ENCODE measurements around the gene MUS81. TPM values are rescaled to one million over a fixed set of nuclear protein-coding genes. Genes with fewer than 3 reads are reported as not detected.
"Not testable (repeated sequence)": the region's sequence is repeated elsewhere in the genome, so short reads cannot be mapped to it uniquely, and the experiment has no call there.

The MUS81 gene
- total RNA-seq, 1 donor from 2014 or later: 90.5 TPM

GRCh38 chr11:65826984-65827735 is 33.1 kb upstream of the MUS81 start:
- Mint-ChIP-seq H3K4me3 (ENCODE audit: low read depth) (no peak overlapping the region), H3K9me3 (no peaks in the 10 kb centered on the region), H3K27me3 (ENCODE audit: low read depth) (peaks cover 3% of the 10 kb centered on the region), H3K27ac (peak overlapping the region; percentile 18), H3K36me3 (ENCODE audit: low read depth) (no peaks in the 10 kb centered on the region), H3K4me1 (ENCODE audit: low read depth) (peaks cover 20% of the 10 kb centered on the region)
- intact Hi-C loops (cut with micrococcal nuclease): no loop called here
- DNase-seq (ENCODE audit: low spot score): no peak

- Mint-ChIP-seq H3K36me3 (ENCODE audit: low read depth) (no peaks in the 10 kb centered on the region), H3K4me3 (ENCODE audit: low read depth) (no peak overlapping the region), H3K4me1 (ENCODE audit: low read depth) (peaks cover 27% of the 10 kb centered on the region), H3K27me3 (ENCODE audit: low read depth) (peaks cover 7% of the 10 kb centered on the region), H3K27ac (no peak overlapping the region), H3K9me3 (no peaks in the 10 kb centered on the region)
- DNase-seq (ENCODE audit: low spot score): no peak
- intact Hi-C loops (cut with micrococcal nuclease): no loop called here
Observed at GRCh38 chr11:65829459-65829858, 30.8 kb upstream of the MUS81 start.

GRCh38 chr11:65832231-65832630 is 28.0 kb upstream of the MUS81 start:
- intact Hi-C loops (cut with micrococcal nuclease); H3K27me3 Mint-ChIP-seq (ENCODE audit: low read depth); DNase-seq (ENCODE audit: low spot score); H3K36me3 Mint-ChIP-seq (ENCODE audit: low read depth); H3K27ac Mint-ChIP-seq; H3K9me3 Mint-ChIP-seq: not testable (repeated sequence)
- peak overlapping the region; percentile 30 for H3K4me3 Mint-ChIP-seq (ENCODE audit: low read depth)
- peaks cover 27% of the 10 kb centered on the region for H3K4me1 Mint-ChIP-seq (ENCODE audit: low read depth)

DNA sequence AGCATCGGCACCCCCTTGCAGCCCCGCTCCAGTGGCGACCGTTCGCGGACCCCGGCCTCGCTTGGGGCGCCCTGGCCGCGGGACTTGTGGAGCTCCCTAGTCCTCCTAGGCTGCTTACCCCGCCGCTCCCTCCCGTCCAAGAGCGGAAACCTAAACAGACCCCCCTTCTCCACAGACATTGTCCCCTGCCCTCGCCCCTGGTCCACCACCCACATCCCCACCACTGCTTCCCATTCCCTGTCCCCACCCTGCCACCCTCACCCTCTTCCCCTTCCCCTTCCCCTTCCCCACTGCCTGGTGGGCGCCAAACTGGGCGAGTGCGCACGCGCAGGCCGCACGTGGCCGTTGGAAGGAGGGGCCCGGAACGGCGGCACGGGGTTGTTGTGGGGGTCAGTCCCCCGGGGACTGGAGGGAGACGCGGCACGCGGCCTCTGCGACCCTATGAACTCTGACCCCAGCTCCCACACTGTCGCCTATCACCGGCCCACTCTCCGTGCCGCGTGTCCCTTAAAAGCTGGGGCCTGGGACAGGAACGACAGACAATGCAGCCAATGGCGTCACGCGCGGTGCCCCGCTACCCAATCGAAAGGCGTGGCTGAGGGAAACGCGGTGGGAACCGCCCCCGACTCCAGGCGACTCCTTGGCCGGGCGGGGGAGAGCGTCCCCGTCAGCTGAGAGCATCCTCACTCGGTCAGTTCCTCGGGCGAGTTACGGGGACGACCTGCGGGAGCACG is 26.8 kb upstream of the MUS81 start, which contains the start of gene SNX32:
Gene SNX32 (plus strand): TSS at position 667 of the 734 bp plus-strand sequence. CDS start 103 bp downstream, outside the sequence.
- H3K27ac Mint-ChIP-seq: no peak within 1 kb of the TSS
- intact Hi-C loops (cut with micrococcal nuclease): no loop called here
- no peaks in the 10 kb centered on the region for H3K36me3 Mint-ChIP-seq (ENCODE audit: low read depth)
- H3K4me3 Mint-ChIP-seq (ENCODE audit: low read depth): no peak within 1 kb of the TSS
- H3K27me3 Mint-ChIP-seq (ENCODE audit: low read depth): peaks cover 7% of the 10 kb centered on the region
- peaks cover 20% of the 10 kb centered on the region for H3K4me1 Mint-ChIP-seq (ENCODE audit: low read depth)
- peak; percentile 95 for DNase-seq (ENCODE audit: low spot score)
- H3K9me3 Mint-ChIP-seq: no peaks in the 10 kb centered on the region

DNA sequence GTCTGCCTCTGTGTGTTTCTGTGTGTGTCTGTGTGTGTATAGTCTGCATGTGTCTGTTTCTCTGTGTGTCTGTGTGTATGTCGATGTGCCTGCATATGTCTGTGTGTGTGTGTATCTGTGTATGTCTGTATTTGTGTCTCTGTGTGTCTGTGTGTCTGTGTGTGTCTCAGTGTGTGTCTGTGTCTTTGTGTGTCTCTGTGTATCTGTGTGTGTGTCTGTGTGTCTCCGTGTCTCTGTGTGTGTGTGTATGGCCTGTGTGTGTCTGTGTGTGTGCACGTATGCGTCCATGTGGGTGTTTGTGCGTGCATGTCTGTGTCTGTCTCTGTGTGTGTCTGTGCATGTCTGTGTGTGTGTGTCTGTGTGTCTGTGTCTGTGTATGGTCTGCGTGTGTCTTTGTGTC is 26.0 kb upstream of the MUS81 start:
- Mint-ChIP-seq H3K27ac (no peak overlapping the region), H3K4me1 (ENCODE audit: low read depth) (peaks cover 17% of the 10 kb centered on the region), H3K4me3 (ENCODE audit: low read depth) (no peak overlapping the region), H3K36me3 (ENCODE audit: low read depth) (no peaks in the 10 kb centered on the region), H3K9me3 (no peaks in the 10 kb centered on the region), H3K27me3 (ENCODE audit: low read depth) (peaks cover 7% of the 10 kb centered on the region)
- no peak for DNase-seq (ENCODE audit: low spot score)
- intact Hi-C loops (cut with micrococcal nuclease): no loop called here

- no peak overlapping the region for H3K27ac Mint-ChIP-seq
- intact Hi-C loops (cut with micrococcal nuclease): no loop called here
- no peaks in the 10 kb centered on the region for H3K4me1 Mint-ChIP-seq (ENCODE audit: low read depth)
- H3K27me3 Mint-ChIP-seq (ENCODE audit: low read depth): no peaks in the 10 kb centered on the region
- H3K9me3 Mint-ChIP-seq: no peaks in the 10 kb centered on the region
- no peak overlapping the region for H3K4me3 Mint-ChIP-seq (ENCODE audit: low read depth)
- no peaks in the 10 kb centered on the region for H3K36me3 Mint-ChIP-seq (ENCODE audit: low read depth)
- no peak for DNase-seq (ENCODE audit: low spot score)
Observed at GRCh38 chr11:65842144-65842543, 18.1 kb upstream of the MUS81 start.

DNA sequence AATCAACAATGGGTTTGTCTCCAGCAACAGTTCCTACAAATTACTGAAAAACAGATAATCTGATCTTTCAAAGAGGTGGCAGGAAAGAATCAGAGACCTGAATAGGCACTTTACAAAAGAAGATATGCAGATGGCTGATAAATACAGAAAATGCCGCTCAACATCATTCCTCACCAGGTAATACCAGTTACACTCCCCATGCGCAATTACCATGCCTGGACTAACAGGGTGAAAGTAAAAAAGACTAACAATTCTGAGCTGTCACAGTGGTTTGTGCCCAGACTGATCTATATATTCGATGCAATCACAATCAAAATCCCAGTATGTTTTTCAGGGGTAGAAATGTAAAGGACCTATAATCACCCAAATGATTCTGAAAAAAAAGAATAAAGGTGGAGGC is 16.4 kb upstream of the MUS81 start:
- DNase-seq (ENCODE audit: low spot score): no peak
- no peaks in the 10 kb centered on the region for H3K36me3 Mint-ChIP-seq (ENCODE audit: low read depth)
- H3K4me3 Mint-ChIP-seq (ENCODE audit: low read depth): no peak overlapping the region
- H3K4me1 Mint-ChIP-seq (ENCODE audit: low read depth): no peaks in the 10 kb centered on the region
- H3K9me3 Mint-ChIP-seq: no peaks in the 10 kb centered on the region
- intact Hi-C loops (cut with micrococcal nuclease): no loop called here
- H3K27me3 Mint-ChIP-seq (ENCODE audit: low read depth): no peaks in the 10 kb centered on the region
- no peak overlapping the region for H3K27ac Mint-ChIP-seq

DNA sequence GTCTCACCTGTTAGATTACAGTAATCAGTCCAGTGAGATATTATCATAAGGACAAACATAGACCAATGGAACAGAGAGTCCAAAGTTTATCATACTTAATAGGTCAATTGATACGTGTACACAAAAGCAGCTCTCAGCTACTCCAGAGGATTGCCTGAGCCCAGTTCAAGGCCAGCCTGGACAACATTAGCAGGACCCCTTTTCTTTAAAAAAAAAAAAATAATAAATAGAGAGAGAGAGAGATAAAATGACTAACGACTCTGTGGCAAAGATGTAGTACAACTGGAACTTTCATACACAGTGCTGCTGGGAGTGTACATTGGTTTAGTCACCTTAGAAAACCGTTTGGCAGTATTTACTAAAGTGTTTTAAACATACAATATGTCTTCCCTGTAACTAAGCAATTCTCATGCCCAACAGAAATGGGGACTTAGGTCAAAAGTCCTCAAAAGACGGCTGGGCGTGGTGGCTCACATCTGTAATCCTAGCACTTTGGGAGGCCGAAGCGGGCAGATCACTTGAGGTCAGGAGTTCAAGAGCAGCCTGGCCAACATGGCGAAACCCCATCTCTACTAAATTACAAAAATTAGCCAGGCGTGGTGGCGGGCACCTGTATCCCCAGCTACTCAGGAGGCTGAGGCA is 15.9 kb upstream of the MUS81 start:
- Mint-ChIP-seq H3K4me1 (ENCODE audit: low read depth) (no peaks in the 10 kb centered on the region), H3K9me3 (no peaks in the 10 kb centered on the region), H3K27me3 (ENCODE audit: low read depth) (no peaks in the 10 kb centered on the region), H3K36me3 (ENCODE audit: low read depth) (no peaks in the 10 kb centered on the region), H3K27ac (no peak overlapping the region), H3K4me3 (ENCODE audit: low read depth) (no peak overlapping the region)
- no peak for DNase-seq (ENCODE audit: low spot score)
- intact Hi-C loops (cut with micrococcal nuclease): no loop called here

DNA sequence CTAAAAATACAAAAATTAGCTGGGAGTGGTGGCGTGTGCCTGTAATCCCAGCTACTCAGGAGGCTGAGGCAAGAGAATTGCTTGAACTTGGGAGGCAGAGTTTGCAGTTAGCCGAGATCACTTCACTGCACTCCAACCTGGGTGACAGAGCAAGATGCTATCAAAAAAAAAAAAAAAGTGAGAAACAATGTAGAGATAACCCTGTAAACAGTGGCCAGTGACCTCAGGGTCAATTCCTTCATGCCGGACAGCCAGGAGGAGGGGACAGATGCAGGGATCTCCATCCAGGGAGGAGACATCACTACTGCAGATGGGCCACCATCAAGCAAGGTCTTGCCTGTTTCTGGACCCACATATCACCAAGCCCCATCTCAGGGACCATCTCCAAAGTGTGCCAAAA is 12.5 kb upstream of the MUS81 start:
- intact Hi-C loops (cut with micrococcal nuclease): no loop called here
- Mint-ChIP-seq H3K27ac (no peak overlapping the region), H3K9me3 (peaks cover 9% of the 10 kb centered on the region), H3K4me1 (ENCODE audit: low read depth) (no peaks in the 10 kb centered on the region), H3K27me3 (ENCODE audit: low read depth) (no peaks in the 10 kb centered on the region), H3K4me3 (ENCODE audit: low read depth) (no peak overlapping the region), H3K36me3 (ENCODE audit: low read depth) (peaks cover 26% of the 10 kb centered on the region)
- DNase-seq (ENCODE audit: low spot score): no peak

DNA sequence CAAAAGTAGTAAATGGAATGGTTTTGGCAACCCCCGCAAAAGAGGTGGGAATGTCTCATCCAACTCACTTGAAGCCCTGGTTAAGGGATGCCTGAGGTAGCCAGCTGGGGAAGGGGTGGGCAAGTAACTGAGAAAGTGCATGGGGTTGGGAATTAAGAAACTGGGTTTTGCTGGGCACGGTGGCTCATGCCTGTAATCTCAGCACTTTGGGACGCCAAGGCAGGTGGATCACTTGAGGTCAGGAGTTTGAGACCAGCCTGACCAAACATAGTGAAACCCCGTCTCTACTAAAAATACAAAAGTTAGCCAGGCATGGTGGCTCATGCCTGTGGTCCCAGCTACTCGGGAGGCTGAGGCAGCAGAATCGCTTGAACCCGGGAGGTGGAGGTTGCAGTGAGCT is 11.5 kb upstream of the MUS81 start:
- H3K27me3 Mint-ChIP-seq (ENCODE audit: low read depth); DNase-seq (ENCODE audit: low spot score); H3K4me3 Mint-ChIP-seq (ENCODE audit: low read depth); H3K9me3 Mint-ChIP-seq; H3K4me1 Mint-ChIP-seq (ENCODE audit: low read depth); H3K27ac Mint-ChIP-seq; intact Hi-C loops (cut with micrococcal nuclease): not testable (repeated sequence)
- H3K36me3 Mint-ChIP-seq (ENCODE audit: low read depth): peaks cover 35% of the 10 kb centered on the region

DNA sequence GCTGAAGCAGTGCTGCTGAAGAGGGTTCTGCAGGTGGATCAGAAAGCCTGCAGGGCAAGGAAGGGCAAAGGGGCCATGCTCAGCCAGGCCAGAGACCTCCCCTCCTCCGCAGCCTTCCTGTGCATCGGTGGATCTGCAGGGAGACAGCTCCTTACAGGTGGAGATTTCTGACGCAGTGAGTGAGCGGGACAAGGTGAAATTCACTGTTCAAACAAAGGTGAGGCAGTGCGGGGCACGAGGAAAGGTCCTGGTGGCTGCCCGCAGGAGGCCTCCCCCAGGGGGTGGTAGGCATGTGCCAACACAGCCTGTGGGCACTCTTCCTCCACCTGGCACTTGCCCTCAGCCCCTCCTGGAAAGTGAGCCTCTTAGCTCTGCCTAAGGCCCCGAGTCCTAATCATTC is 10.9 kb upstream of the MUS81 start:
- no peaks in the 10 kb centered on the region for H3K27me3 Mint-ChIP-seq (ENCODE audit: low read depth)
- peaks cover 3% of the 10 kb centered on the region for H3K4me1 Mint-ChIP-seq (ENCODE audit: low read depth)
- DNase-seq (ENCODE audit: low spot score): no peak
- intact Hi-C loops (cut with micrococcal nuclease): no loop called here
- no peak overlapping the region for H3K4me3 Mint-ChIP-seq (ENCODE audit: low read depth)
- peaks cover 9% of the 10 kb centered on the region for H3K9me3 Mint-ChIP-seq
- peaks cover 42% of the 10 kb centered on the region for H3K36me3 Mint-ChIP-seq (ENCODE audit: low read depth)
- no peak overlapping the region for H3K27ac Mint-ChIP-seq

DNA sequence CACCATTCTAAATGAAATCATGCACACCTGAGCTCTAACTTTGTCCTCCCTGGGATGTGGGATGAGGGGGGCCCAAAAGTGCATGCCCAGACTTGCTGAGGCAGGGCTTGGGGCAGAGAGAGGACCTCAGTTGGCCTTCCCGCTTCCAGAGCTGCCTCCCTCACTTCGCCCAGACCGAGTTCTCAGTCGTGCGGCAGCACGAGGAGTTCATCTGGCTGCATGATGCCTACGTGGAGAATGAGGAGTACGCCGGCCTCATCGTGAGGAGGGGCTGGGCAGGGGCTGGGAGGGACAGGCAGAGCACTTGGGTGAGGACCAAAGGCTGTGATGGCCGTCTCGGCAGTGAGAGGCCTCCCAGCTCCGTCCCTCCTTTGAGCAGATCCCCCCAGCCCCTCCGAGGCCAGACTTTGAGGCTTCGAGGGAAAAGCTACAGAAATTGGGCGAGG is 10.4 kb upstream of the MUS81 start:
- H3K9me3 Mint-ChIP-seq: peaks cover 9% of the 10 kb centered on the region
- no peaks in the 10 kb centered on the region for H3K27me3 Mint-ChIP-seq (ENCODE audit: low read depth)
- no peak overlapping the region for H3K4me3 Mint-ChIP-seq (ENCODE audit: low read depth)
- H3K36me3 Mint-ChIP-seq (ENCODE audit: low read depth): peaks cover 46% of the 10 kb centered on the region
- no peak for DNase-seq (ENCODE audit: low spot score)
- H3K4me1 Mint-ChIP-seq (ENCODE audit: low read depth): peaks cover 4% of the 10 kb centered on the region
- intact Hi-C loops (cut with micrococcal nuclease): loop anchor here (10.0 kb wide), 2 partner anchors 275 to 765 kb away; partner anchors contain the start of genes CDCA5, EHBP1L1, FAM89B and ZFPL1
- H3K27ac Mint-ChIP-seq: no peak overlapping the region

Data from activated T-helper 2 cell treated with anti-CD3 and anti-CD28 coated beads, Interferon-gamma antibody, Interleukin-2, Interleukin-4, amounts not matched to agents 10 μg/mL and 5 μg/mL and 100 μg/mL, durations not matched to agents 14 hours and 24 hours and 36 hours (primary cell).